Transverse colon (tissue), 3 donors: ENCODE results near the gene COL19A1.

Experiments used
- EP300 ChIP-seq: sonication (generic); formaldehyde crosslinking; IDR thresholded peaks from one replicate; pipeline ENCODE4 v1.6.1; 2017; ENCODE audit warnings: antibody characterized with exemption, low read depth
- POLR2A ChIP-seq: fragments of 450-650 bp; IDR thresholded peaks from one replicate; pipeline ENCODE4 v1.6.1; 2016; ENCODE audit warnings: antibody characterized with exemption, mild to moderate bottlenecking, moderate library complexity
- TF ChIP-seq, protein P1 (sequence below), 5 experiments: fragments of 200-600 bp in 3 of 5; fragments of 450-650 bp in 2 of 5; sonication (generic) in 3 of 5; IDR thresholded peaks; 1 replicate in 2 of 5; 2 replicates in 3 of 5; pipeline ENCODE4 v1.5.1; 2016 to 2017; ENCODE audit warnings: antibody characterized with exemption in 5 of 5, inconsistent platforms in 3 of 5, mild to moderate bottlenecking in 2 of 5, moderate library complexity in 1 of 5

- no peak for TF ChIP-seq EP300
- TF ChIP-seq, protein P1, sequence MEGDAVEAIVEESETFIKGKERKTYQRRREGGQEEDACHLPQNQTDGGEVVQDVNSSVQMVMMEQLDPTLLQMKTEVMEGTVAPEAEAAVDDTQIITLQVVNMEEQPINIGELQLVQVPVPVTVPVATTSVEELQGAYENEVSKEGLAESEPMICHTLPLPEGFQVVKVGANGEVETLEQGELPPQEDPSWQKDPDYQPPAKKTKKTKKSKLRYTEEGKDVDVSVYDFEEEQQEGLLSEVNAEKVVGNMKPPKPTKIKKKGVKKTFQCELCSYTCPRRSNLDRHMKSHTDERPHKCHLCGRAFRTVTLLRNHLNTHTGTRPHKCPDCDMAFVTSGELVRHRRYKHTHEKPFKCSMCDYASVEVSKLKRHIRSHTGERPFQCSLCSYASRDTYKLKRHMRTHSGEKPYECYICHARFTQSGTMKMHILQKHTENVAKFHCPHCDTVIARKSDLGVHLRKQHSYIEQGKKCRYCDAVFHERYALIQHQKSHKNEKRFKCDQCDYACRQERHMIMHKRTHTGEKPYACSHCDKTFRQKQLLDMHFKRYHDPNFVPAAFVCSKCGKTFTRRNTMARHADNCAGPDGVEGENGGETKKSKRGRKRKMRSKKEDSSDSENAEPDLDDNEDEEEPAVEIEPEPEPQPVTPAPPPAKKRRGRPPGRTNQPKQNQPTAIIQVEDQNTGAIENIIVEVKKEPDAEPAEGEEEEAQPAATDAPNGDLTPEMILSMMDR (IDR thresholded peaks at IDR 0.05), result no peak
- TF ChIP-seq POLR2A, result no peak
Measured at GRCh38 chr6:70186461-70186860, 320.1 kb downstream of the COL19A1 start.
